ENCODE data around the gene PLEKHN1. TPM values are rescaled to one million over a fixed set of nuclear protein-coding genes. Genes with fewer than 3 reads are reported as not detected.

PLEKHN1 gene
- total RNA-seq, 1 experiment from 2014 or later = 7.9 TPM

- TF ChIP-seq CTCF (IDR thresholded peaks at IDR 0.05; ENCODE audit: unreplicated experiment) = no peak
- no peak overlapping the region for H3K27ac Mint-ChIP-seq (ENCODE audit: low read depth, unreplicated experiment)
- no peaks in the 10 kb centered on the region for H3K4me1 Mint-ChIP-seq (ENCODE audit: insufficient read depth, unreplicated experiment)
- intact Hi-C loops (cut with micrococcal nuclease) = no loop called here
- H3K27me3 Mint-ChIP-seq (ENCODE audit: insufficient read depth, unreplicated experiment) = peaks cover 28% of the 10 kb centered on the region
- H3K4me3 Mint-ChIP-seq (ENCODE audit: unreplicated experiment) = no peak overlapping the region
- DNase-seq (ENCODE audit: unreplicated experiment) = no peak
- no peaks in the 10 kb centered on the region for H3K36me3 Mint-ChIP-seq (ENCODE audit: insufficient read depth, unreplicated experiment)
- no peaks in the 10 kb centered on the region for H3K9me3 Mint-ChIP-seq (ENCODE audit: unreplicated experiment)
- ChIA-PET POLR2A (no interaction called here), CTCF (interaction anchor here (0.7 kb wide), 1 partner anchor 30 kb away, joined by 6 read pairs; no protein-coding TSS in a partner anchor)
- no TSS peak for BruUV-seq (replicated peaks)
Measured at GRCh38 chr1:934991-935750, 31.1 kb upstream of the PLEKHN1 start.

- Mint-ChIP-seq H3K4me3 (ENCODE audit: unreplicated experiment) (no peak overlapping the region), H3K27me3 (ENCODE audit: insufficient read depth, unreplicated experiment) (peaks cover 28% of the 10 kb centered on the region), H3K9me3 (ENCODE audit: unreplicated experiment) (no peaks in the 10 kb centered on the region), H3K36me3 (ENCODE audit: insufficient read depth, unreplicated experiment) (no peaks in the 10 kb centered on the region), H3K4me1 (ENCODE audit: insufficient read depth, unreplicated experiment) (no peaks in the 10 kb centered on the region), H3K27ac (ENCODE audit: low read depth, unreplicated experiment) (no peak overlapping the region)
- ChIA-PET CTCF (interaction anchor here (0.7 kb wide), 1 partner anchor 31 kb away, joined by 6 read pairs; no protein-coding TSS in a partner anchor), POLR2A (no interaction called here)
- no peak for DNase-seq (ENCODE audit: unreplicated experiment)
- intact Hi-C loops (cut with micrococcal nuclease) = no loop called here
- TF ChIP-seq CTCF (IDR thresholded peaks at IDR 0.05; ENCODE audit: unreplicated experiment) = no peak
- BruUV-seq (replicated peaks) = no TSS peak
Measured at GRCh38 chr1:935751-936231, 30.5 kb upstream of the PLEKHN1 start.

- POLR2A ChIA-PET = no interaction called here
- no TSS peak for BruUV-seq (replicated peaks)
- Mint-ChIP-seq H3K36me3 (ENCODE audit: insufficient read depth, unreplicated experiment) (no peaks in the 10 kb centered on the region), H3K9me3 (ENCODE audit: unreplicated experiment) (no peaks in the 10 kb centered on the region), H3K4me1 (ENCODE audit: insufficient read depth, unreplicated experiment) (no peaks in the 10 kb centered on the region), H3K27ac (ENCODE audit: low read depth, unreplicated experiment) (no peak overlapping the region), H3K4me3 (ENCODE audit: unreplicated experiment) (no peak overlapping the region), H3K27me3 (ENCODE audit: insufficient read depth, unreplicated experiment) (peaks cover 28% of the 10 kb centered on the region)
- CTCF ChIA-PET = interaction anchor here (3.9 kb wide), 1 partner anchor 30 kb away, joined by 34 read pairs; no protein-coding TSS in a partner anchor
- intact Hi-C loops (cut with micrococcal nuclease) = no loop called here
- TF ChIP-seq CTCF (IDR thresholded peaks at IDR 0.05; ENCODE audit: unreplicated experiment) = no peak
- DNase-seq (ENCODE audit: unreplicated experiment) = no peak
Measured at GRCh38 chr1:936348-937264, 29.7 kb upstream of the PLEKHN1 start.

GRCh38 chr1:937521-937920 is 28.8 kb upstream of the PLEKHN1 start:
- no peak overlapping the region for H3K27ac Mint-ChIP-seq (ENCODE audit: low read depth, unreplicated experiment)
- no TSS peak for BruUV-seq (replicated peaks)
- H3K4me3 Mint-ChIP-seq (ENCODE audit: unreplicated experiment) = no peak overlapping the region
- POLR2A ChIA-PET = interaction anchor here (1.0 to 3.1 kb wide), 2 partner anchors 32 to 39 kb away, joined by 3 to 18 read pairs; no protein-coding TSS in a partner anchor
- CTCF ChIA-PET = interaction anchor here (0.6 to 3.9 kb wide), 9 partner anchors 9 to 68 kb away, joined by 3 to 34 read pairs (median 4); no protein-coding TSS in a partner anchor
- H3K4me1 Mint-ChIP-seq (ENCODE audit: insufficient read depth, unreplicated experiment) = no peaks in the 10 kb centered on the region
- intact Hi-C loops (cut with micrococcal nuclease) = no loop called here
- DNase-seq (ENCODE audit: unreplicated experiment) = no peak
- no peak for TF ChIP-seq CTCF (IDR thresholded peaks at IDR 0.05; ENCODE audit: unreplicated experiment)
- H3K9me3 Mint-ChIP-seq (ENCODE audit: unreplicated experiment) = no peaks in the 10 kb centered on the region
- H3K27me3 Mint-ChIP-seq (ENCODE audit: insufficient read depth, unreplicated experiment) = peaks cover 28% of the 10 kb centered on the region
- H3K36me3 Mint-ChIP-seq (ENCODE audit: insufficient read depth, unreplicated experiment) = no peaks in the 10 kb centered on the region
